ENCODE results near the gene RIMBP3C.
"Not testable (repeated sequence)": the region's sequence is repeated elsewhere in the genome, so short reads cannot be mapped to it uniquely, and the experiment has no call there.

Gene RIMBP3C

GRCh38 chr22:21551361-21551760 is at the start of gene RIMBP3C:
Gene RIMBP3C, minus strand, starts transcription at chr22:21551461. Its CDS starts 485 bp downstream, at chr22:21550976.
- not testable (repeated sequence) for DNase-seq

- DNase-seq, result no peak
These were observed 48.0 kb upstream of the RIMBP3C start for GRCh38 chr22:21599053-21599893.

GRCh38 chr22:21598302-21598701 is 47.0 kb upstream of the RIMBP3C start:
- no peak for DNase-seq

GRCh38 chr22:21596356-21597135 is 45.3 kb upstream of the RIMBP3C start:
- DNase-seq, result not testable (repeated sequence)

- DNase-seq, result no peak
These were observed 43.7 kb upstream of the RIMBP3C start for GRCh38 chr22:21594865-21595452.

GRCh38 chr22:21593406-21594232 is 42.4 kb upstream of the RIMBP3C start:
- DNase-seq, result no peak

- DNase-seq, result no peak
These were observed 41.2 kb upstream of the RIMBP3C start for GRCh38 chr22:21592422-21592821.

- DNase-seq, result no peak
These were observed 40.4 kb upstream of the RIMBP3C start for GRCh38 chr22:21591695-21592094.

GRCh38 chr22:21590809-21591641 is 39.8 kb upstream of the RIMBP3C start:
- peak in 1 of 2 donors; percentile 13 for DNase-seq

GRCh38 chr22:21589396-21589795 is 38.1 kb upstream of the RIMBP3C start:
- DNase-seq, result no peak

GRCh38 chr22:21587803-21588611 is 36.7 kb upstream of the RIMBP3C start:
- DNase-seq, result peak; percentile 6 to 14

GRCh38 chr22:21585389-21585788 is 34.1 kb upstream of the RIMBP3C start:
- DNase-seq, result no peak

GRCh38 chr22:21582801-21583740 is 31.8 kb upstream of the RIMBP3C start:
- DNase-seq, result no peak

GRCh38 chr22:21581009-21581713 is 29.9 kb upstream of the RIMBP3C start:
- not testable (repeated sequence) for DNase-seq

- DNase-seq, result not testable (repeated sequence)
These were observed 29.4 kb upstream of the RIMBP3C start for GRCh38 chr22:21580623-21581007.

GRCh38 chr22:21579474-21579851 is 28.2 kb upstream of the RIMBP3C start:
- no peak for DNase-seq

GRCh38 chr22:21573750-21574494 is 22.7 kb upstream of the RIMBP3C start:
- DNase-seq, result no peak

GRCh38 chr22:21573293-21573734 is 22.1 kb upstream of the RIMBP3C start:
- DNase-seq, result no peak

Data from CD4-positive, alpha-beta T cell treated with Interferon alpha-2 for 1 hour (primary cell).